CD4-positive, alpha-beta T cell (primary cell): ENCODE results near the gene APP. TPM values are rescaled to one million over a fixed set of nuclear protein-coding genes. Genes with fewer than 3 reads are reported as not detected.

Experiments
- ATAC-seq: fragments of 200-7000 bp; cut with Tn5 transposase; one replicate; pipeline ENCODE4 v1.10.0; 2022; ENCODE audit warnings: mild to moderate bottlenecking; ENCODE audit not compliant: poor library complexity
- CTCF ChIA-PET: fragments of 350-600 bp; sonication (Branson Sonifier 250); formaldehyde crosslinking; loops from one replicate; lab custom pipeline; 2021; ENCODE audit warnings: antibody characterized with exemption, inconsistent platforms; lab: Charles Lee
- POLR2A ChIA-PET: fragments of 350-600 bp; sonication (Branson Sonifier 250); formaldehyde crosslinking; loops from one replicate; lab custom pipeline; 2021; ENCODE audit warnings: antibody characterized with exemption, inconsistent platforms; lab: Charles Lee
- DNase-seq, 14 experiments: peaks; one replicate each; pipeline ENCODE4 v3.0.0-alpha.2; 2013 to 2020; ENCODE audit warnings: mixed read lengths in 2 of 14
- H3K27ac ChIP-seq, 2 donors: one replicate each; pipeline versions ENCODE4 v1.5.1 to v1.7.0; 2013; ENCODE audit warnings: low read length in 2 of 2, low read depth in 1 of 2, mild to moderate bottlenecking in 1 of 2
- H3K27me3 ChIP-seq, 2 experiments: 1 replicate in 1 of 2; 2 replicates in 1 of 2; pipeline versions ENCODE4 v1.6.1 to v1.7.0; 2013; ENCODE audit warnings: low read length in 2 of 2, control low read depth in 1 of 2, mild to moderate bottlenecking in 1 of 2, moderate library complexity in 1 of 2; ENCODE audit not compliant: insufficient read depth in 2 of 2, control insufficient read depth in 1 of 2
- H3K36me3 ChIP-seq: one replicate; pipeline ENCODE4 v1.6.1; 2013; ENCODE audit warnings: low read length, control low read depth; ENCODE audit not compliant: insufficient read depth
- H3K4me1 ChIP-seq: one replicate; pipeline ENCODE4 v1.6.1; 2013; ENCODE audit warnings: low read length, control low read depth; ENCODE audit not compliant: insufficient read depth
- H3K4me3 ChIP-seq: one replicate; pipeline ENCODE4 v1.5.1; 2013; ENCODE audit warnings: mild to moderate bottlenecking, low read length, moderate library complexity
- H3K9me3 ChIP-seq, 2 experiments: 1 replicate in 1 of 2; 2 replicates in 1 of 2; pipeline versions ENCODE4 v1.6.1 to v1.7.0; 2013; ENCODE audit warnings: low read length in 2 of 2, mild to moderate bottlenecking in 2 of 2, control low read depth in 1 of 2, moderate library complexity in 1 of 2; ENCODE audit not compliant: control insufficient read depth in 1 of 2, insufficient read depth in 1 of 2
- H3K27ac Mint-ChIP-seq: one replicate; pipeline ENCODE4 v1.8.0; 2020; ENCODE audit warnings: mixed read lengths
- H3K27me3 Mint-ChIP-seq: one replicate; pipeline ENCODE4 v1.8.0; 2021; ENCODE audit warnings: mixed read lengths
- H3K36me3 Mint-ChIP-seq: one replicate; pipeline ENCODE4 v1.8.0; 2021; ENCODE audit warnings: low read depth, mixed read lengths
- H3K4me1 Mint-ChIP-seq: one replicate; pipeline ENCODE4 v1.8.0; 2021; ENCODE audit warnings: low read depth, mixed read lengths
- H3K4me3 Mint-ChIP-seq: one replicate; pipeline ENCODE4 v1.8.0; 2020; ENCODE audit warnings: mild to moderate bottlenecking, mixed read lengths
- H3K9me3 Mint-ChIP-seq: one replicate; pipeline ENCODE4 v1.8.0; 2020; ENCODE audit warnings: mixed read lengths
- intact Hi-C, 2 experiments: fragments of 100-400 bp; cut with DNase I in 1 of 2; cut with micrococcal nuclease in 1 of 2; formaldehyde crosslinking; loops; one replicate each; pipeline versions ENCODE4 v1.15.1 to v1.9.0; 2023 to 2025; cut with DNase I, micrococcal nuclease
- total RNA-seq, 174 experiments: library from RNA in 2 of 174; stranded (reverse) in 2 of 174; gene quantifications; one replicate each; pipeline ENCODE4 v1.2.3 and lab custom pipeline; 2021 to 2026
- TF ChIP-seq, protein P1 (sequence below): fragments of 200-600 bp; IDR thresholded peaks from one replicate; pipeline ENCODE4 v1.8.0; 2022; ENCODE audit warnings: antibody characterized with exemption, mild to moderate bottlenecking

APP gene
- total RNA-seq, 2 experiments from 2014 or later = 43.6 to 44.4 TPM

DNA sequence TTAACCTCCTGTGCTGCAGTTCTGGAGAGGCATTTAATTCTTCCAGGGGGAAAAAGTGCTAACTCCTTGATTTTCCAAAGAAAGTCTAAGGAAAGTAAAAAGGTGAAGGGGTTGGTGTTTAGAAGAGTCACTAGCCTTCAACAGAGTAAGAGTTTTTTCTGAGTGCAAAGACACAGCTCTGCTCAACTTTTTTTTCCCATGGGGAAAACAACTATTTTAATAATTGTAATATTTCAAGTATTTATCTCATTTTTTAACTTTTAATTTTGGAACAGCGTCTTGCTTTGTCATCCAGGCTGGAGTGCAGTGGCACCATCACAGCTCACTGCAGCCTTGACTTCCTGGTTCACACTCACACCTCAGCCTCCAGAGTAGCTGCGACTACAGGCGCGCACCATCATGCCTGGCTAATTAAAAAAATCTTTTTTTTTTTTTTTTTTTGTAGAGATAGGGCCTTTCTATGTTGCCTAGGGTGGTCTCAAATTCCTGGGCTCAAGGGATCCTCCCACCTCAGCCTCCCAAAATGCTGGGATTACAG, 202.6 kb downstream of the APP start:
- peak; percentile 73 for ATAC-seq
- peak overlapping the region; percentile 67 for H3K27ac Mint-ChIP-seq
- no peaks in the 10 kb centered on the region for H3K36me3 ChIP-seq
- H3K27ac ChIP-seq = no peak overlapping the region
- intact Hi-C loops = no loop called here
- H3K27me3 Mint-ChIP-seq = no peaks in the 10 kb centered on the region
- peaks cover 13% of the 10 kb centered on the region for H3K4me1 Mint-ChIP-seq
- no peaks in the 10 kb centered on the region for H3K9me3 Mint-ChIP-seq
- H3K4me3 Mint-ChIP-seq = peak overlapping the region; percentile 59
- DNase-seq = peak in 2 of 14 experiments; percentile 11 to 18
- H3K9me3 ChIP-seq = no peaks in the 10 kb centered on the region
- H3K36me3 Mint-ChIP-seq = peaks cover 33% of the 10 kb centered on the region
- ChIA-PET POLR2A (interaction anchor here (0.5 to 1.6 kb wide), 4 partner anchors 11 to 201 kb away, joined by 3 to 9 read pairs (median 3); no protein-coding TSS in a partner anchor), CTCF (interaction anchor here (1.0 kb wide), 1 partner anchor 202 kb away, joined by 3 read pairs; the partner anchor contains the start of gene APP)
- TF ChIP-seq, protein P1, sequence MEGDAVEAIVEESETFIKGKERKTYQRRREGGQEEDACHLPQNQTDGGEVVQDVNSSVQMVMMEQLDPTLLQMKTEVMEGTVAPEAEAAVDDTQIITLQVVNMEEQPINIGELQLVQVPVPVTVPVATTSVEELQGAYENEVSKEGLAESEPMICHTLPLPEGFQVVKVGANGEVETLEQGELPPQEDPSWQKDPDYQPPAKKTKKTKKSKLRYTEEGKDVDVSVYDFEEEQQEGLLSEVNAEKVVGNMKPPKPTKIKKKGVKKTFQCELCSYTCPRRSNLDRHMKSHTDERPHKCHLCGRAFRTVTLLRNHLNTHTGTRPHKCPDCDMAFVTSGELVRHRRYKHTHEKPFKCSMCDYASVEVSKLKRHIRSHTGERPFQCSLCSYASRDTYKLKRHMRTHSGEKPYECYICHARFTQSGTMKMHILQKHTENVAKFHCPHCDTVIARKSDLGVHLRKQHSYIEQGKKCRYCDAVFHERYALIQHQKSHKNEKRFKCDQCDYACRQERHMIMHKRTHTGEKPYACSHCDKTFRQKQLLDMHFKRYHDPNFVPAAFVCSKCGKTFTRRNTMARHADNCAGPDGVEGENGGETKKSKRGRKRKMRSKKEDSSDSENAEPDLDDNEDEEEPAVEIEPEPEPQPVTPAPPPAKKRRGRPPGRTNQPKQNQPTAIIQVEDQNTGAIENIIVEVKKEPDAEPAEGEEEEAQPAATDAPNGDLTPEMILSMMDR = no peak
- no peaks in the 10 kb centered on the region for H3K4me1 ChIP-seq
- no peak overlapping the region for H3K4me3 ChIP-seq
- H3K27me3 ChIP-seq = no peaks in the 10 kb centered on the region

DNA sequence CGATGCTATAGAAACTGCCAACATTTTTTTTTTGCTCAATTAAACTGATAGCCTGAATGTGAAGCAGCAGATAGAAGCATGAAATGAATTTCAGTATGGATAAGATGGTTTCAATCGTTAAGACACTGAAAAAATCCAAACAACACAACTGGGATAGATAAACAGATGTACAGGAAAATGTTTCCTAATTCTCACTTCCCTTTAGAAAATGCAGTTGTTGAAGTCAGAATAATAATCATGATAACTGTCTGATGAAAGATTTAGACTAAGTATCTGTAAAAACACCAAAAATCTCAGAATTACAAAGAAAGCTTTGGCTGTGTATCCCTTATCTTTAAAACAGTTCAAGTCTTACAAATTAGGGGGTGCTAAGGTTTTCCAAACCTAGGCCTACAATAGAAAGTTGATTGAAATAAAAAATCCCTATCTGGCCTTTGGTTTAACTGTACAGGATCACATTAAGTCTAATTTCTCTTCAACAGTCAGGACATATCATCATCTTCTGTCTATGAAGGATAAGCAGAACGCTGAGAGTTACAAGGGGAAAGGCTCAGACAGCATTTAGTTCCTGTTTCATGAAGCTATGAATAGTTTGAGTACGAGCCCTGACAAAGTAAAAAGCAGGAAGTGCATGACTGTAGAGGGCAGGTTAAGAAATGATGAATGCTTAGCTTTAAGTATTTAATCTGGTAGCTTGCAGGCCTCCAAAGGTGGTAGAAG, 203.2 kb downstream of the APP start:
- DNase-seq (peak in 4 of 14 experiments; percentile 6 to 50 (median 32)), ATAC-seq (peak; percentile 82)
- Histone ChIP-seq H3K4me1 (no peaks in the 10 kb centered on the region), H3K27me3 (no peaks in the 10 kb centered on the region), H3K4me3 (no peak overlapping the region), H3K9me3 (no peaks in the 10 kb centered on the region), H3K27ac (no peak overlapping the region), H3K36me3 (no peaks in the 10 kb centered on the region)
- ChIA-PET CTCF (interaction anchor here (1.0 kb wide), 1 partner anchor 203 kb away, joined by 3 read pairs; the partner anchor contains the start of gene APP), POLR2A (interaction anchor here (0.5 to 1.6 kb wide), 4 partner anchors 11 to 202 kb away, joined by 3 to 9 read pairs (median 3); no protein-coding TSS in a partner anchor)
- H3K36me3 Mint-ChIP-seq = peaks cover 26% of the 10 kb centered on the region
- H3K4me1 Mint-ChIP-seq = peaks cover 13% of the 10 kb centered on the region
- H3K27me3 Mint-ChIP-seq = no peaks in the 10 kb centered on the region
- H3K9me3 Mint-ChIP-seq = no peaks in the 10 kb centered on the region
- H3K4me3 Mint-ChIP-seq = peak overlapping the region; percentile 59
- TF ChIP-seq, protein P1 = no peak
- H3K27ac Mint-ChIP-seq = peak overlapping the region; percentile 67
- intact Hi-C loops = no loop called here

DNA sequence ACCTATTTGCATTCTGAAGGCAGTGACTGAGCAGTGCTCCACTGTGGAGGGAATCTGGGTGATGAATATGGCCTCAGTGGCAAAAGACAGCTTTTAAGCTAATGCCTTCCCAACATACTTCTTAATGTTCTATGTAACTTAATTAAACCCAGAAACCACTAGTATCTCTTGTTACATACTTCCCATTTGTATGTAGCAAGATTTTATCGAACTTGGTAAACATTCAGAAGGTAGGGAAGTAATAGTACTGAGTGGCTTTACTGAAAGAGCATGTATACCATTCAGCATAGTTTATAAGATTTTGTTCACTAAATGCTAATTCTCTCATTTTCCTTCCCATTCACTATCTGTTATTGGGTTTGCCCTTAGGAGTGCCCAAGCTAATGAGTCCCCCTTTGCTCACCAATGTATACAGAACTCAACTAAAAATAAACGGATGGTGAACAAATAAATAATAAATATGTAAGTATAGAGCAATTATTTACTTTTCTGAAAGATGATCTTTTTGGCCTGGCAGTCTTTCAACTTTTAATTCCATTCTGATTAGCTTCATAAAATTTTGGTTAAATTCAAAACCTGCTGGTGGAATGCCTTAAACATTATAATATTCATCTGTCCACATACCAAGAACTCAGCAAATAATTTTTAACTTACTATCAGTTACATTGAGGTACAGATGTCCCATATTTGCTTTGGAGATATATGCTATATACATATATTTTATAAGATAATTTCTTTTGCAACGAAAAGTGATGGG, 204.4 kb downstream of the APP start:
- no peaks in the 10 kb centered on the region for H3K27me3 Mint-ChIP-seq
- H3K9me3 ChIP-seq = no peaks in the 10 kb centered on the region
- ATAC-seq (no peak), DNase-seq (no peak)
- H3K36me3 ChIP-seq = no peaks in the 10 kb centered on the region
- peaks cover 14% of the 10 kb centered on the region for H3K36me3 Mint-ChIP-seq
- H3K27me3 ChIP-seq = no peaks in the 10 kb centered on the region
- no peaks in the 10 kb centered on the region for H3K9me3 Mint-ChIP-seq
- ChIA-PET POLR2A (interaction anchor here (0.6 kb wide), 1 partner anchor 185 kb away, joined by 6 read pairs; no protein-coding TSS in a partner anchor), CTCF (no interaction called here)
- no peaks in the 10 kb centered on the region for H3K4me1 ChIP-seq
- intact Hi-C loops = no loop called here
- H3K27ac ChIP-seq = no peak overlapping the region
- H3K4me1 Mint-ChIP-seq = peaks cover 13% of the 10 kb centered on the region
- TF ChIP-seq, protein P1 = no peak
- no peak overlapping the region for H3K27ac Mint-ChIP-seq
- no peak overlapping the region for H3K4me3 ChIP-seq
- no peak overlapping the region for H3K4me3 Mint-ChIP-seq
